ENCODE results near the gene MALL. TPM values are rescaled to one million over a fixed set of nuclear protein-coding genes. Genes with fewer than 3 reads are reported as not detected.

MALL gene
- total and polyA plus RNA-seq, 2 of the 8 experiments (the other 6 are each of a cell fraction or from before 2014, with no cell fraction given) = 3.9 to 8.0 TPM

DNA sequence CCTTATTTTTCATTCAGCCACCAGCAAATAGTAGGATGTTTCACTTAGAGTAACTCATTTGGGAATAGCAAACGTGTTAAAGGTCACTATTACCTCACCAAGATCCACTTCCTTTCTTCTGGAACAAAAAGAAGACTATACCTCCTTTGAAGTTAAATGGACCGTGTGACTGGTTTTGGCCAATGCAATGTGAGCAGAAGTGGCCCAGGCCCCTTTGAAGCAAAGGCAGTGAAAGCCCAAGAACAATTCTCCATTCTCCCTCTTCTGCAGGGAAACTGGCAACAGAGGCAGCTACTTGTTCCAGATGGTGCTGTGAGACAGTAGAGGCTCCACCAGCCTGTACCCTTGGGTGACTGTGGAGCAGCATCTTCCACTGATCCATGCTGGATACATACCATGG is 11.3 kb upstream of the MALL start (continued):
- TF ChIP-seq, protein P1, sequence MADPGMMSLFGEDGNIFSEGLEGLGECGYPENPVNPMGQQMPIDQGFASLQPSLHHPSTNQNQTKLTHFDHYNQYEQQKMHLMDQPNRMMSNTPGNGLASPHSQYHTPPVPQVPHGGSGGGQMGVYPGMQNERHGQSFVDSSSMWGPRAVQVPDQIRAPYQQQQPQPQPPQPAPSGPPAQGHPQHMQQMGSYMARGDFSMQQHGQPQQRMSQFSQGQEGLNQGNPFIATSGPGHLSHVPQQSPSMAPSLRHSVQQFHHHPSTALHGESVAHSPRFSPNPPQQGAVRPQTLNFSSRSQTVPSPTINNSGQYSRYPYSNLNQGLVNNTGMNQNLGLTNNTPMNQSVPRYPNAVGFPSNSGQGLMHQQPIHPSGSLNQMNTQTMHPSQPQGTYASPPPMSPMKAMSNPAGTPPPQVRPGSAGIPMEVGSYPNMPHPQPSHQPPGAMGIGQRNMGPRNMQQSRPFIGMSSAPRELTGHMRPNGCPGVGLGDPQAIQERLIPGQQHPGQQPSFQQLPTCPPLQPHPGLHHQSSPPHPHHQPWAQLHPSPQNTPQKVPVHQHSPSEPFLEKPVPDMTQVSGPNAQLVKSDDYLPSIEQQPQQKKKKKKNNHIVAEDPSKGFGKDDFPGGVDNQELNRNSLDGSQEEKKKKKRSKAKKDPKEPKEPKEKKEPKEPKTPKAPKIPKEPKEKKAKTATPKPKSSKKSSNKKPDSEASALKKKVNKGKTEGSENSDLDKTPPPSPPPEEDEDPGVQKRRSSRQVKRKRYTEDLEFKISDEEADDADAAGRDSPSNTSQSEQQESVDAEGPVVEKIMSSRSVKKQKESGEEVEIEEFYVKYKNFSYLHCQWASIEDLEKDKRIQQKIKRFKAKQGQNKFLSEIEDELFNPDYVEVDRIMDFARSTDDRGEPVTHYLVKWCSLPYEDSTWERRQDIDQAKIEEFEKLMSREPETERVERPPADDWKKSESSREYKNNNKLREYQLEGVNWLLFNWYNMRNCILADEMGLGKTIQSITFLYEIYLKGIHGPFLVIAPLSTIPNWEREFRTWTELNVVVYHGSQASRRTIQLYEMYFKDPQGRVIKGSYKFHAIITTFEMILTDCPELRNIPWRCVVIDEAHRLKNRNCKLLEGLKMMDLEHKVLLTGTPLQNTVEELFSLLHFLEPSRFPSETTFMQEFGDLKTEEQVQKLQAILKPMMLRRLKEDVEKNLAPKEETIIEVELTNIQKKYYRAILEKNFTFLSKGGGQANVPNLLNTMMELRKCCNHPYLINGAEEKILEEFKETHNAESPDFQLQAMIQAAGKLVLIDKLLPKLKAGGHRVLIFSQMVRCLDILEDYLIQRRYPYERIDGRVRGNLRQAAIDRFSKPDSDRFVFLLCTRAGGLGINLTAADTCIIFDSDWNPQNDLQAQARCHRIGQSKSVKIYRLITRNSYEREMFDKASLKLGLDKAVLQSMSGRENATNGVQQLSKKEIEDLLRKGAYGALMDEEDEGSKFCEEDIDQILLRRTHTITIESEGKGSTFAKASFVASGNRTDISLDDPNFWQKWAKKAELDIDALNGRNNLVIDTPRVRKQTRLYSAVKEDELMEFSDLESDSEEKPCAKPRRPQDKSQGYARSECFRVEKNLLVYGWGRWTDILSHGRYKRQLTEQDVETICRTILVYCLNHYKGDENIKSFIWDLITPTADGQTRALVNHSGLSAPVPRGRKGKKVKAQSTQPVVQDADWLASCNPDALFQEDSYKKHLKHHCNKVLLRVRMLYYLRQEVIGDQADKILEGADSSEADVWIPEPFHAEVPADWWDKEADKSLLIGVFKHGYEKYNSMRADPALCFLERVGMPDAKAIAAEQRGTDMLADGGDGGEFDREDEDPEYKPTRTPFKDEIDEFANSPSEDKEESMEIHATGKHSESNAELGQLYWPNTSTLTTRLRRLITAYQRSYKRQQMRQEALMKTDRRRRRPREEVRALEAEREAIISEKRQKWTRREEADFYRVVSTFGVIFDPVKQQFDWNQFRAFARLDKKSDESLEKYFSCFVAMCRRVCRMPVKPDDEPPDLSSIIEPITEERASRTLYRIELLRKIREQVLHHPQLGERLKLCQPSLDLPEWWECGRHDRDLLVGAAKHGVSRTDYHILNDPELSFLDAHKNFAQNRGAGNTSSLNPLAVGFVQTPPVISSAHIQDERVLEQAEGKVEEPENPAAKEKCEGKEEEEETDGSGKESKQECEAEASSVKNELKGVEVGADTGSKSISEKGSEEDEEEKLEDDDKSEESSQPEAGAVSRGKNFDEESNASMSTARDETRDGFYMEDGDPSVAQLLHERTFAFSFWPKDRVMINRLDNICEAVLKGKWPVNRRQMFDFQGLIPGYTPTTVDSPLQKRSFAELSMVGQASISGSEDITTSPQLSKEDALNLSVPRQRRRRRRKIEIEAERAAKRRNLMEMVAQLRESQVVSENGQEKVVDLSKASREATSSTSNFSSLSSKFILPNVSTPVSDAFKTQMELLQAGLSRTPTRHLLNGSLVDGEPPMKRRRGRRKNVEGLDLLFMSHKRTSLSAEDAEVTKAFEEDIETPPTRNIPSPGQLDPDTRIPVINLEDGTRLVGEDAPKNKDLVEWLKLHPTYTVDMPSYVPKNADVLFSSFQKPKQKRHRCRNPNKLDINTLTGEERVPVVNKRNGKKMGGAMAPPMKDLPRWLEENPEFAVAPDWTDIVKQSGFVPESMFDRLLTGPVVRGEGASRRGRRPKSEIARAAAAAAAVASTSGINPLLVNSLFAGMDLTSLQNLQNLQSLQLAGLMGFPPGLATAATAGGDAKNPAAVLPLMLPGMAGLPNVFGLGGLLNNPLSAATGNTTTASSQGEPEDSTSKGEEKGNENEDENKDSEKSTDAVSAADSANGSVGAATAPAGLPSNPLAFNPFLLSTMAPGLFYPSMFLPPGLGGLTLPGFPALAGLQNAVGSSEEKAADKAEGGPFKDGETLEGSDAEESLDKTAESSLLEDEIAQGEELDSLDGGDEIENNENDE (IDR thresholded peaks at IDR 0.05; ENCODE audit: insufficient replicate concordance, low read length) = no peak
